Liver (tissue), 9 donors: Measurements from ENCODE around the gene RBM47. TPM values are rescaled to one million over a fixed set of nuclear protein-coding genes. Genes with fewer than 3 reads are reported as not detected.
A peak's percentile ranks its signal among the peaks of the same experiment; 100 is the strongest.

Experiments
- DNase-seq: peaks from one replicate; pipeline ENCODE4 v3.0.0-alpha.2; 2017; ENCODE audit warnings: low spot score
- H3K27ac ChIP-seq, 2 donors: one replicate each; pipeline ENCODE4 v1.7.0; 2013; ENCODE audit warnings: inconsistent platforms in 2 of 2, low read length in 2 of 2, control low read depth in 1 of 2, low read depth in 1 of 2, mild to moderate bottlenecking in 1 of 2
- H3K27me3 ChIP-seq, 4 donors: one replicate each; pipeline versions ENCODE4 v1.6.1 to v1.7.0; 2013; ENCODE audit warnings: low read length in 3 of 4, inconsistent platforms in 1 of 4, mild to moderate bottlenecking in 1 of 4, moderate library complexity in 1 of 4; ENCODE audit not compliant: control insufficient read depth in 4 of 4, insufficient read depth in 4 of 4
- H3K36me3 ChIP-seq, 4 donors: one replicate each; pipeline versions ENCODE4 v1.6.1 to v1.7.0; 2013; ENCODE audit warnings: low read length in 3 of 4, mild to moderate bottlenecking in 3 of 4, low read depth in 1 of 4, moderate library complexity in 1 of 4; ENCODE audit not compliant: control insufficient read depth in 4 of 4, insufficient read depth in 3 of 4
- H3K4me1 ChIP-seq, 4 donors: one replicate each; pipeline versions ENCODE4 v1.6.1 to v1.7.0; 2013; ENCODE audit warnings: low read length in 3 of 4, mild to moderate bottlenecking in 3 of 4, moderate library complexity in 1 of 4; ENCODE audit not compliant: control insufficient read depth in 4 of 4, insufficient read depth in 4 of 4
- H3K4me3 ChIP-seq, 3 donors: one replicate each; pipeline versions ENCODE4 v1.6.1 to v1.7.0; 2013; ENCODE audit warnings: low read length in 3 of 3, control low read depth in 1 of 3, low read depth in 1 of 3, mild to moderate bottlenecking in 1 of 3
- H3K9ac ChIP-seq, 2 donors: one replicate each; pipeline ENCODE4 v1.7.0; 2013; ENCODE audit warnings: low read length in 2 of 2, mild to moderate bottlenecking in 2 of 2, moderate library complexity in 2 of 2, control low read depth in 1 of 2, low read depth in 1 of 2
- H3K9me3 ChIP-seq, 4 donors: one replicate each; pipeline versions ENCODE4 v1.6.1 to v1.7.0; 2013; ENCODE audit warnings: low read length in 3 of 4; ENCODE audit not compliant: control insufficient read depth in 4 of 4
- EGR1 ChIP-seq, 2 donors: IDR thresholded peaks; 2 replicates each; pipeline ENCODE4 v1.6.1; 2016 to 2018; ENCODE audit warnings: antibody characterized with exemption in 2 of 2, low read depth in 2 of 2
- GABPA ChIP-seq, 2 donors: IDR thresholded peaks in 1 of 2; conservative IDR thresholded peaks in 1 of 2; 2 replicates each; pipeline ENCODE4 v1.6.1; 2016; ENCODE audit warnings: antibody characterized with exemption in 2 of 2, mild to moderate bottlenecking in 1 of 2, moderate library complexity in 1 of 2
- HNF4A ChIP-seq, 2 donors: conservative IDR thresholded peaks; 2 replicates each; pipeline ENCODE4 v1.6.1; 2016; ENCODE audit warnings: antibody characterized with exemption in 2 of 2, mild to moderate bottlenecking in 2 of 2
- HNF4G ChIP-seq: IDR thresholded peaks from 2 replicates; pipeline ENCODE4 v1.6.1; 2016; ENCODE audit warnings: antibody characterized with exemption
- RAD21 ChIP-seq, 2 donors: IDR thresholded peaks; 2 replicates each; pipeline ENCODE4 v1.6.1; 2016; ENCODE audit warnings: antibody characterized with exemption in 2 of 2, mild to moderate bottlenecking in 2 of 2
- REST ChIP-seq: IDR thresholded peaks from 2 replicates; pipeline ENCODE4 v1.6.1; 2016; ENCODE audit warnings: antibody characterized with exemption, mild to moderate bottlenecking
- RXRA ChIP-seq, 2 donors: IDR thresholded peaks; 2 replicates each; pipeline ENCODE4 v1.6.1; 2017 to 2018; ENCODE audit warnings: antibody characterized with exemption in 2 of 2, mild to moderate bottlenecking in 1 of 2
- TAF1 ChIP-seq: conservative IDR thresholded peaks from 2 replicates; pipeline ENCODE4 v1.6.1; 2016; ENCODE audit warnings: antibody characterized with exemption, mild to moderate bottlenecking
- ZBTB33 ChIP-seq: IDR thresholded peaks from 2 replicates; pipeline ENCODE4 v1.6.1; 2016; ENCODE audit warnings: antibody characterized with exemption
- WGBS: extraction: QIAGEN DNeasy Blood & Tissue Kit; methylation state at CpG from one replicate; pipeline ENCODE4 v1.1.7; 2013; 5-methylcytosine and 5-hydroxymethylcytosine counted together
- polyA plus RNA-seq, 2 donors: library from polyadenylated mRNA; stranded (reverse) in 1 of 2; unstranded in 1 of 2; fragments of 200-250 nt in 1 of 2; fragments of >200 nt in 1 of 2; fragmentation: Nextera tagmentation in 1 of 2; extraction: Ambion mirVana in 1 of 2; gene quantifications; one replicate each; pipeline versions ENCODE4 v1.2.1 to v1.2.3, GENCODE V29; 2013 to 2015
- total RNA-seq, 2 donors: library from RNA; depleted of rRNA; stranded (reverse); fragments of >200 nt; gene quantifications; one replicate each; pipeline ENCODE4 v1.2.3, GENCODE V29; 2014
- TF ChIP-seq, protein P1 (sequence below): fragments of 150-350 bp; IDR thresholded peaks from 2 replicates; pipeline ENCODE4 v1.5.1; 2017; ENCODE audit warnings: improper control_type of control experiment, low read depth, low read length; ENCODE audit not compliant: missing input control
- TF ChIP-seq, protein P2 (sequence below): IDR thresholded peaks from 2 replicates; pipeline ENCODE4 v1.6.1; 2016; ENCODE audit warnings: antibody characterized with exemption
- donor health status: healthy.
- donor health status: healthy.
- donor health status: healthy.
- donor health status: healthy.
- donor health status: healthy.

RBM47 gene
- total and polyA plus RNA-seq, 4 donors: 16.5 to 81.2 (median 24.7) TPM

GRCh38 chr4:40461062-40461461 is 168.6 kb downstream of the RBM47 start:
- H3K4me1 ChIP-seq: peaks cover 5 to 47% (median 21%) of the 10 kb centered on the region in 4 donors
- H3K9me3 ChIP-seq: no peaks in the 10 kb centered on the region
- 66% methylated on average over 4 of the region's 4 CpGs for WGBS

More at GRCh38 chr4:40461062-40461461, 168.6 kb downstream of the RBM47 start:
- Histone ChIP-seq H3K4me3 (no peak overlapping the region), H3K27me3 (no peaks in the 10 kb centered on the region), H3K36me3 (peaks cover 4 to 24% (median 12%) of the 10 kb centered on the region in 4 donors), H3K9ac (peak overlapping the region in 1 of 2 donors; percentile 28), H3K27ac (no peak overlapping the region)
- TF ChIP-seq EGR1 (IDR thresholded peaks at IDR 0.05; ENCODE audit: low read depth in 2 of 2) (no peak), RXRA (IDR thresholded peaks at IDR 0.05) (no peak), ZBTB33 (no peak), HNF4G (no peak), RAD21 (IDR thresholded peaks at IDR 0.05) (no peak), HNF4A (conservative IDR thresholded peaks at IDR 0.05) (no peak), TAF1 (no peak), REST (no peak), GABPA (IDR thresholded peaks at IDR 0.05 in 1 of 2, conservative IDR thresholded peaks at IDR 0.05 in 1 of 2) (no peak)
- TF ChIP-seq, protein P1, sequence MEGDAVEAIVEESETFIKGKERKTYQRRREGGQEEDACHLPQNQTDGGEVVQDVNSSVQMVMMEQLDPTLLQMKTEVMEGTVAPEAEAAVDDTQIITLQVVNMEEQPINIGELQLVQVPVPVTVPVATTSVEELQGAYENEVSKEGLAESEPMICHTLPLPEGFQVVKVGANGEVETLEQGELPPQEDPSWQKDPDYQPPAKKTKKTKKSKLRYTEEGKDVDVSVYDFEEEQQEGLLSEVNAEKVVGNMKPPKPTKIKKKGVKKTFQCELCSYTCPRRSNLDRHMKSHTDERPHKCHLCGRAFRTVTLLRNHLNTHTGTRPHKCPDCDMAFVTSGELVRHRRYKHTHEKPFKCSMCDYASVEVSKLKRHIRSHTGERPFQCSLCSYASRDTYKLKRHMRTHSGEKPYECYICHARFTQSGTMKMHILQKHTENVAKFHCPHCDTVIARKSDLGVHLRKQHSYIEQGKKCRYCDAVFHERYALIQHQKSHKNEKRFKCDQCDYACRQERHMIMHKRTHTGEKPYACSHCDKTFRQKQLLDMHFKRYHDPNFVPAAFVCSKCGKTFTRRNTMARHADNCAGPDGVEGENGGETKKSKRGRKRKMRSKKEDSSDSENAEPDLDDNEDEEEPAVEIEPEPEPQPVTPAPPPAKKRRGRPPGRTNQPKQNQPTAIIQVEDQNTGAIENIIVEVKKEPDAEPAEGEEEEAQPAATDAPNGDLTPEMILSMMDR: no peak
- TF ChIP-seq, protein P2, sequence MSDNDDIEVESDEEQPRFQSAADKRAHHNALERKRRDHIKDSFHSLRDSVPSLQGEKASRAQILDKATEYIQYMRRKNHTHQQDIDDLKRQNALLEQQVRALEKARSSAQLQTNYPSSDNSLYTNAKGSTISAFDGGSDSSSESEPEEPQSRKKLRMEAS: no peak
- no peak for DNase-seq
